CD4-positive, alpha-beta T cell treated with Interleukin-21 for 1 hour (primary cell): ENCODE measurements around the gene PRKD3.
A peak's percentile ranks its signal among the peaks of the same experiment; 100 is the strongest.

Experiments
- DNase-seq: peaks from one replicate; pipeline ENCODE4 v3.0.0-alpha.2; 2020

The PRKD3 gene

DNA sequence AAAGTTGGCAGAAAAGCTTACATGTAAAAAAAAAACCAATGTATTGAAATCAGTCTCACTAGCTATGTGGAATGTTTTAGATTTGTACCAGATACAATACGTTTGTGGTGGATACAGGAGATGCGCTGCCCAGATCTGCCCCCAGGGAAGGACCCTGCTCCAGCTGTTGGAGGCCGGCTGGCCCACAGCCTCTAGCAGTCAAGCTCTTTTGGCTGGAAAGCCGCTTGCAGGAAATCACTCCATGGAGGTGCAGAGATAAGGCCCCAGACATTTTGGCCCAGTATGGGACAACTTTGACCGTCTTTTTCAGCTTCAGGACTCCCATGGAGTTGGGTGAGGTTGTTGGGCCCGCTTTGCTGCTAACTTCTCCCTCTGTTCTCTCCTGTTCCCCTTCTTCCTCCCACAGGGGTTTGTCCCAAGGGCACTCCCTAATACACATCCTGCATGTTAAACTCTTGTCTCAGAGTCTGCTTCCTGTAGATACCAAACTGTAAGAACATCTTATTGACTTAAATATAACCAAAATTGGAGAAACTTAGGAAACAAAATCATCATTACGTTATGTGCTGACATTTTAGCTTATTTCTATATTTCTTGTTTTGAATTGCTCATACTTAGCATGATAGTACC, 18.1 kb upstream of the PRKD3 start:
- DNase-seq = no peak

DNA sequence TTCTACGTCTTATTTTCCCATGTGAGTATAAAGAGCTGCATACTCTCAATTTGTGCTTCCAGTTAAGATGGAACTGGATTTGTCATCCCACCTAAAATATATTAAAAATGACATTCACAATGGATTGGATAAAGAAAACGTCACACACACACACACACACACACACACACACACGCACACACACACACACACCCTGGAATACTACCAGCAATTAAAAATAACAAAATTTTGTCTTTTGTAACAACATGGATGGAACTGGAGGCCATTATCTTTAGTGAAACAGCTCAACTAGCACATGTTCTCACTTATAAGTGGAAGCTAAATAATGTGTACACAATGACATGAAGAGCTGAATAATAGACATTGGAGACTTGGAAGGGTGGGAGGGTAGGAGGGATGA, 16.0 kb upstream of the PRKD3 start:
- no peak for DNase-seq

DNA sequence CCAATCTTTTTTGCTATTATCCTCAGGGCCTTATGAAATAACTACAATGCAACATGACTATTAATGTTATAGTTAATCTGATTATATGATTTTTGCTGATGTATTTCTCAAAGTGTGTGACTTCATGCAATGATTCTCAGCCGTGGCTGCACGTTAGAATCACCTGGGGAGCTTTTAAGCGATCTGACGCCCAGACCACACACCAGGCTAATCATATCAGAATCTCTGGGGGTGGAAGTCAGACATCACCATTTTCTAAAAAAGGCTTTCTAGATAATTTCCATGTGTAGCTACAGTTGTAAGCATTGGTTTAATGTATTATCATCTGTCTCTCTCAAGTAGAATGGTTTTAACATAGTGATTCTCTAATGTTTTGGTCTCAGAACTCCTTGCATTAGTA, 14.3 kb upstream of the PRKD3 start:
- no peak for DNase-seq

- DNase-seq = no peak
Observed at GRCh38 chr2:37337620-37338280, 13.1 kb upstream of the PRKD3 start.

DNA sequence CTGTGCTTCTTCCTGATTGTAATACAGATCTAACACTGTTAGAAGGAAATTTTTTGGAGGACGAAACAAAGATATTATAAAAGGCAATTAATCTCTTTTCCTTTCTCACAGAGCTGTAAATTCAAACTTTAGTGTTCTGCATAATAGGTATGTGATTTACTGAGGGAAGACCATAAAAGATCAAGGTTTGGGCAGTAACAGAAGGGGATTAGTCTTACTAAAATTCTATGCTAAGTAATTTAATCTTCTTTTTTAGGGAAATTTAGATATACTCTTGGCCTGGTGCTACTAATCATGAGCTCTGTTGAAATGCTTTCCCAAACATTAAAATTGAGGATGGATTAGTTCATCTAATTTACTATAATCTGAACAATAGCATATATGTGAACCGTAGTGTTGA, 11.0 kb upstream of the PRKD3 start:
- no peak for DNase-seq

DNA sequence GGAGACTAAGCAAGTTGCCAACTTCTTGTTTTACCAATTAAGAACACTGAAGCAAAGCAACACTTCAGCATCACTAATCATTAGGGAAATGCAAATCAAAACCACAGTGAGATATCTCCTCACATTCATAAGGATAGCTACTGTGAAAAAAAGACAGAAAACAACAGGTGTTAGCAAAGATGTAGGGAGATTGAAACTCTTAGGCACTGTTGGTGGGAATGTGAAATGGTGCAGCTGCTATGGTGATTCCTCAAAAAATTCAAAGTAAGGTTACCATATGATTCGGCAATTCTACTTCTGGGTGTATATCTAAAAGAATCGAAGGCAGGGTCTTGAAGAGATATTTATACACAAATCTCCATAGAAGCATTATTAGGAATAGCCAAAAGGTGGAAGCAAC, 8.6 kb upstream of the PRKD3 start:
- no peak for DNase-seq

- no peak for DNase-seq
Observed at GRCh38 chr2:37332560-37332959, 7.9 kb upstream of the PRKD3 start.

DNA sequence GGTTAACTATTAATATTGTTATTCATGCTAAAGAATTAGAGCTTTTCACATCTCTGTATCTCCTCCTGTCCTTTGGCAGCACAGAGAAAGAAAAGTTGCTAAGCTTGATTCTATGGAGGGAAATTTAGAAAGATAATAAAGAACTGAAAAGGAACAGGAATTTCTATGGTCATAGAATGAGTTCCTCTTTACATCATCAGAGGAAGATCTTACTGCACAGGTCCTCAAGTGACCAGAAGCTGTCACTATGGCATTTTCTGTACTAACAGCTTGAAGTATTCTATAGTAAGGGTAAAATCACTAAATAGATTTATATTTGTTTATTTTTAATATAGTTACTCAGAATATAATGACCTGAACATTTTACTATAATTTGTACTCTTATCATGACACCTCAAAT, 6.0 kb upstream of the PRKD3 start:
- DNase-seq = no peak

DNA sequence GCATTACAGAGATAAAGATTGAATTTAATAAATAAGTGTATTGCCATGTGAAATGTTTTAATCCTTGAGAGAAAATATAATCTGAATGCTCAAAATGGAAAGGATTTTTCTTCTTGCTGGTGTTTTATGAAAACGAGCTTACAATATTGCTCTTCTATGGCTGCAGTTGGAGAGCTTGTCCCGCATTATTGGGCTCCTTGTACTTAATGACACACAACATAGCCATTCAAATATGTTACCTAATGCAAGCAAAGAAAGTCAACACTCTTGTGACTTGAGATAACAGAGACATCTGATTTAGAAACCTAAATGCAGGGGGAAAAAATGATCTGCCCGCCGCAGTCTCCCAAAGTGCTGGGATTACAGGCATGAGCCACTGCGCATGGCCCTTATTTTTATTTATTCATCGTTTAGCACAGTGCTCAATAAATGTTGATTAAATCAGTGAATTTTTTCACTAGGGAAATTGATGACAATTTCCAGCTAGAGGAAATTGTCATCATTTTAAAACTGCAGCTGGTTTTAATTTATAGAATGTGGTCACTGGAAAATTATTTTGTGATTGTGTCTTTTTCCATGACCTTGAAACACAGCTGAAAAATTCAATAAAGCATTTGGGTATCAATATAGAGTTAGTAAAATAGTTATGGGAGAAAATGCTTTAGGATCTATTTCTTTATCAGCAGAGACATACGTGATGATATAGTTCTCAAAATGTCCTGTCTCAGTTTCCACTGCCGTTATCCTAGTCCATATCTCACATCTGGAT, 2.4 kb upstream of the PRKD3 start:
- no peak for DNase-seq

GRCh38 chr2:37326285-37326684, 1.7 kb upstream of the PRKD3 start:
- no peak for DNase-seq

- DNase-seq = no peak
Observed at GRCh38 chr2:37325625-37326071, 1.0 kb upstream of the PRKD3 start.

DNA sequence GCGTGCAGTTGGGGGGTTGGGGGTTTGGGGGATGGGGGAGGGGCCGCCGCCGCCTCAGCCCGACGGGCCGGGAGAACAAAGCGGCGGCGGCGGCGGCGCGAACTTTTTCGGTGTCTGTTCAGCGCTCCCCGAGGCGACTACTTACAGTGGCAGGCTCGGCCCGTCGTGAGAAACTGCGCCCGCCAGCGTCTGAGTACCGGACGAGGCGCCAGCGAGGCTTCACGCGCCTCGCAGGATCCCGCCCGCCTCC, 172 bp downstream of the PRKD3 start:
- peak; percentile 81 for DNase-seq

DNA sequence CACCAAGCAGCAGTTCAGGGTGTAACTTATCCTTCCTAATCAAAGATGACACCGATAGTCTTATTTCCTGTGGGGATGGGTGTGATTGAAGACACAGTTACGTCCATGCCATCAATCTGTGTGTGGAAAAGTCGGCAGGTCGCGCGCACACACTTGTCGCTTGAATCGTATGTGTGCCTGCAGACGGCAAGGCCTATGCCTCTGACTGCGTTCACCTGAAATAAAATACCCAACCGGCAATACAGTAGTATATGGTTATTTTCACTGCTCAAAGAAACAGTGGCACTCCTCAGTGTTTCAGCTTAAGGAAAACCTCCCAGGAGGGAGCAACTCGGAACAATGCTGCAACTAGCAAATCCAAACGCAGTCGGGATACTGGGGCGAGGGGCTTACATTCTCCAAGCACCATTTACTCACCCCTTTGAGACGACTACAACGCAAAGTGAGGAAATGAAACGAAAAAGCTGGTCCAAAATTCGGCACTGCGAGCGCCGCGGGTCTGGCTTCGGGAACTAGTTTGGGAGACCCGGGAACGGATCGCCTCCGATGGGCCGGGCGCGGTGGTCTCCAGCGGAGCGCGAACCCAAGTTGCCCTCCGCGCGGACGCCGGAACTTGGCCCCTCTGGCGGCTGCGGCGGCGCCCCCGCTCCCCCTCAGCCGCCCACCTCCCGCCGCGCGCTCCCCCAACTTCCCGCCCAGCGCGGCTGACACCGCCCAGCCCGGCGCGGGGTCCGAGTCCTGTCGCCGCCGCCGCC, 675 bp downstream of the PRKD3 start:
- peak; percentile 61 for DNase-seq

GRCh38 chr2:37323176-37323780, 1.4 kb downstream of the PRKD3 start:
- no peak for DNase-seq

- peak; percentile 14 for DNase-seq
Observed at GRCh38 chr2:37322368-37322767, 2.3 kb downstream of the PRKD3 start.

GRCh38 chr2:37321029-37321682, 3.5 kb downstream of the PRKD3 start:
- no peak for DNase-seq

GRCh38 chr2:37319754-37320609, 4.7 kb downstream of the PRKD3 start:
- no peak for DNase-seq

DNA sequence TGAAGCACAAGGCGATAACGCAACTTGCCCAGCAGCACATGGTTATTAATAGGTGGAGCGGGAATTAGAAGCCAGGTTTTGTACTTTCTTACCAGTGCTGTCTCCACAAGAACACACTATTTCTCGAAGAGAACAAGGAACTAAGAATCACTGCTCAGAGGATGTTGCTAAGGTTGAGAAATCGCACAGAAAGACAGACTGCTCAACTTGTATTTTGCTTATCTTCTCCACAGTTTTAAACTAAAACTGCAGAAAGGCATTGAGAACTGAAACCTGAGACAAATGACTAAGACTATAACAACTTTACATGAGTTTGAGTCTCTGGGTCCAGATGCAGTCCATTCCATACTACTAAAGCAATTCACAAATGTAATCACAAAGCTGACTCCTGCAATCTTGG, 6.2 kb downstream of the PRKD3 start:
- no peak for DNase-seq

- no peak for DNase-seq
Observed at GRCh38 chr2:37317746-37318145, 6.9 kb downstream of the PRKD3 start.

DNA sequence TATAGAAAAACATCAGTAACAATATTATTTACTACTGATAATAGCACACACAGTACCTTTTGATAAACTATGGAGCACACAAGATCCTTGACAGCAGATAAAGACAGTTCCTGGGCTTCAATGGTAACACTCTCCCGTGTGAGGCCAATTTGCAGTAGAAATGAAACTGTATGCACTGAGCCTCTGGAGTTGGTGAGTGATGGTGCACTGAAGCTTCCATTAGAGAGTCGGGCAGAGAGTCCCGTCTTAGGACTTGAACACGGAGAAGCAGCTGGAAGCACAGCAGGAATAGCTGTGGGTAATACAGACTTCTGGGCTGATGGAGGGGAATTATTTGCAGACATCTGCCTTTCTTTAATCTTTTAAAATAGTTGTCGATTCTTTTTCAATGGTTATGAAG, 8.5 kb downstream of the PRKD3 start:
- no peak for DNase-seq

DNA sequence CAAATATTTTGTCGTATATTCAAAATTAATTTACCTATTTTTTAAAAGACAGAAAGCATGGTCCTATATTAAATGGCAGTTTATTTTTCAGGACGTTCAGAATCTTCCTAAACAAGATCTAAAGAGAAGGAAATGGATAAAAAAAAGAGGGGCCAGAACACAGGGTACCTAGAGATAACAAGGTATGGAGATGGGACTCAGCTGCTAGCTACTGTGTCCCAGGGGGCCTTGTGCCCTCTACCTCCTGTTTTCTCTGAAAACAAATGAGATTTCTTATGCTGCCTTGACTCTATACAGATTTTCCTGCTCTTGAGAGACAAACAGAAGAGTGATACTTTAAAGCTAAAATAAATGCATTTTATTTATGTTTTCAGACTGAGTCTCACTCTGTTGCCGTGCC, 9.3 kb downstream of the PRKD3 start:
- DNase-seq = no peak

- DNase-seq = no peak
Observed at GRCh38 chr2:37307500-37307899, 17.1 kb downstream of the PRKD3 start.
